ENCODE data around the gene KLLN. TPM values are rescaled to one million over a fixed set of nuclear protein-coding genes. Genes with fewer than 3 reads are reported as not detected.
A peak's percentile ranks its signal among the peaks of the same experiment; 100 is the strongest.
"Not testable (repeated sequence)": the region's sequence is repeated elsewhere in the genome, so short reads cannot be mapped to it uniquely, and the experiment has no call there.

The KLLN gene
- total and polyA plus RNA-seq, 2 donors (not counting 1 experiment from before 2014, with no cell fraction given): 0.49 to 0.66 TPM

GRCh38 chr10:87865241-87865881, 2.0 kb upstream of the KLLN start:
- H3K4me3 ChIP-seq (replicated peaks in 1 of 4; ENCODE audit: control extremely low read depth in 1 of 4, insufficient read depth in 1 of 4, low read depth in 3 of 4, low read length in 4 of 4): peak overlapping the region; percentile 84 to 98 (median 88)
- H4K20me1 ChIP-seq (ENCODE audit: control insufficient read depth, extremely low read depth, insufficient read depth, low read length): peaks cover 10% of the 10 kb centered on the region
- H3K4me1 ChIP-seq (ENCODE audit: control insufficient read depth, extremely low read depth, insufficient read depth, low read length): peaks cover 3% of the 10 kb centered on the region
- peak in 1 of 2 donors; percentile 12 for DNase-seq (ENCODE audit: low read depth in 2 of 2)
- no peaks in the 10 kb centered on the region for H3K27me3 ChIP-seq (ENCODE audit: control insufficient read depth, insufficient read depth, low read length)
- H3K79me2 ChIP-seq (ENCODE audit: control insufficient read depth, insufficient read depth, low read length): peaks cover 73% of the 10 kb centered on the region
- no peak overlapping the region for H2AFZ ChIP-seq (ENCODE audit: low read length)
- TF ChIP-seq EZH2 (IDR thresholded peaks at IDR 0.05; ENCODE audit: low read length, missing control alignments): no peak
- no peak for TF ChIP-seq CTCF (conservative IDR thresholded peaks at IDR 0.05 in 1 of 2, IDR thresholded peaks at IDR 0.05 in 1 of 2; ENCODE audit: low read depth in 1 of 2, low read length in 2 of 2)
- H3K9ac ChIP-seq (ENCODE audit: insufficient read depth, low read length): peak overlapping the region; percentile 64
- no peaks in the 10 kb centered on the region for H3K36me3 ChIP-seq (ENCODE audit: control insufficient read depth, insufficient read depth, low read length)
- H3K9me3 ChIP-seq (ENCODE audit: control insufficient read depth, insufficient read depth, low read depth, low read length): no peaks in the 10 kb centered on the region
- H3K4me2 ChIP-seq (ENCODE audit: extremely low read depth, insufficient read depth, low read length): peak overlapping the region; percentile 91
- H3K27ac ChIP-seq (ENCODE audit: insufficient read depth, low read length): peak overlapping the region; percentile 59

- Histone ChIP-seq H3K27me3 (ENCODE audit: control insufficient read depth, insufficient read depth, low read length) (no peaks in the 10 kb centered on the region), H3K4me3 (replicated peaks in 1 of 4; ENCODE audit: control extremely low read depth in 1 of 4, insufficient read depth in 1 of 4, low read depth in 3 of 4, low read length in 4 of 4) (peak overlapping the region; percentile 84 to 98 (median 88)), H2AFZ (ENCODE audit: low read length) (no peak overlapping the region), H4K20me1 (ENCODE audit: control insufficient read depth, extremely low read depth, insufficient read depth, low read length) (peaks cover 10% of the 10 kb centered on the region), H3K9ac (ENCODE audit: insufficient read depth, low read length) (peak overlapping the region; percentile 64), H3K79me2 (ENCODE audit: control insufficient read depth, insufficient read depth, low read length) (peaks cover 65% of the 10 kb centered on the region), H3K4me1 (ENCODE audit: control insufficient read depth, extremely low read depth, insufficient read depth, low read length) (peaks cover 3% of the 10 kb centered on the region), H3K36me3 (ENCODE audit: control insufficient read depth, insufficient read depth, low read length) (no peaks in the 10 kb centered on the region), H3K4me2 (ENCODE audit: extremely low read depth, insufficient read depth, low read length) (peak overlapping the region; percentile 36), H3K9me3 (ENCODE audit: control insufficient read depth, insufficient read depth, low read depth, low read length) (no peaks in the 10 kb centered on the region), H3K27ac (ENCODE audit: insufficient read depth, low read length) (peak overlapping the region; percentile 59)
- no peak for DNase-seq (ENCODE audit: low read depth in 2 of 2)
- TF ChIP-seq EZH2 (IDR thresholded peaks at IDR 0.05; ENCODE audit: low read length, missing control alignments) (no peak), CTCF (conservative IDR thresholded peaks at IDR 0.05 in 1 of 2, IDR thresholded peaks at IDR 0.05 in 1 of 2; ENCODE audit: low read depth in 1 of 2, low read length in 2 of 2) (no peak)
Observed at GRCh38 chr10:87864496-87865059, 1.2 kb upstream of the KLLN start.

GRCh38 chr10:87863951-87864495, 690 bp upstream of the KLLN start:
- DNase-seq (ENCODE audit: low read depth in 2 of 2): peak in 1 of 2 donors; percentile 33

More at GRCh38 chr10:87863951-87864495, 690 bp upstream of the KLLN start:
- H2AFZ ChIP-seq (ENCODE audit: low read length); H3K36me3 ChIP-seq (ENCODE audit: control insufficient read depth, insufficient read depth, low read length); H3K9me3 ChIP-seq (ENCODE audit: control insufficient read depth, insufficient read depth, low read depth, low read length); H3K4me1 ChIP-seq (ENCODE audit: control insufficient read depth, extremely low read depth, insufficient read depth, low read length); H3K27me3 ChIP-seq (ENCODE audit: control insufficient read depth, insufficient read depth, low read length); H4K20me1 ChIP-seq (ENCODE audit: control insufficient read depth, extremely low read depth, insufficient read depth, low read length): not testable (repeated sequence)
- H3K9ac ChIP-seq (ENCODE audit: insufficient read depth, low read length): peak overlapping the region; percentile 79
- peak overlapping the region; percentile 84 to 98 (median 88) for H3K4me3 ChIP-seq (replicated peaks in 1 of 4; ENCODE audit: control extremely low read depth in 1 of 4, insufficient read depth in 1 of 4, low read depth in 3 of 4, low read length in 4 of 4)
- peaks cover 60% of the 10 kb centered on the region for H3K79me2 ChIP-seq (ENCODE audit: control insufficient read depth, insufficient read depth, low read length)
- H3K27ac ChIP-seq (ENCODE audit: insufficient read depth, low read length): peak overlapping the region; percentile 88
- peak overlapping the region; percentile 36 for H3K4me2 ChIP-seq (ENCODE audit: extremely low read depth, insufficient read depth, low read length)
